ENCODE results near the gene TWF2. TPM values are rescaled to one million over a fixed set of nuclear protein-coding genes. Genes with fewer than 3 reads are reported as not detected.
A peak's percentile ranks its signal among the peaks of the same experiment; 100 is the strongest.

The TWF2 gene
- total and polyA plus RNA-seq, 2 of the 13 experiments (the other 11 are each of a cell fraction or from before 2014, with no cell fraction given), result 45.5 to 108 TPM

- no peaks in the 10 kb centered on the region for H3K9me3 ChIP-seq (ENCODE audit: low read length)
- peak within 1 kb of the TSS; percentile 88 for H3K9ac ChIP-seq (ENCODE audit: insufficient read depth, low read depth, low read length)
- peak within 1 kb of the TSS; percentile 57 for H3K27ac ChIP-seq (ENCODE audit: extremely low read length, insufficient read depth, low read length)
- POLR2A ChIA-PET, result interaction anchor here (0.8 to 4.3 kb wide), 6 partner anchors 9 to 43 kb away, joined by 3 to 24 read pairs (median 6); partner anchors contain the start of gene POC1A
- ATAC-seq (peak; percentile 91), DNase-seq (ENCODE audit: low spot score) (peak; percentile 82), FAIRE-seq (peak; percentile 49)
- 0 out of 5 replicates have a peak, but pooled peaks cover 0 to 5% of the 10 kb centered on the region in 2 experiments for H3K27me3 ChIP-seq (ENCODE audit: control insufficient read depth in 1 of 2, insufficient read depth in 2 of 2, low read length in 2 of 2)
- in situ Hi-C loops (cut with HindIII; ENCODE audit: extremely low pct_ligation_motif_present, low pct_unique_long_range_greater_than_20kb) (no loop called here), intact Hi-C loops (cut with micrococcal nuclease; ENCODE audit: unreplicated experiment) (loop anchor here (1.0 kb wide), 2 partner anchors 12 to 21 kb away; no protein-coding TSS in a partner anchor)
- peaks cover 11% of the 10 kb centered on the region for H3K79me2 ChIP-seq (ENCODE audit: insufficient read depth, low read length)
- peak within 1 kb of the TSS; percentile 1 for H2AFZ ChIP-seq (ENCODE audit: low read length)
- H3K36me3 ChIP-seq (replicated peaks in 1 of 2; ENCODE audit: control insufficient read depth in 1 of 2, insufficient read depth in 2 of 2, low read length in 2 of 2), result peaks cover 2 to 24% of the 10 kb centered on the region in 2 experiments
- BruUV-seq (replicated peaks), result TSS peak; percentile 73
- peak within 1 kb of the TSS; percentile 86 to 94 (median 90) for H3K4me3 ChIP-seq (replicated peaks in 1 of 3; ENCODE audit: insufficient read depth in 1 of 3, low read depth in 2 of 3, low read length in 3 of 3)
- CTCF ChIA-PET (ENCODE audit: low intra/inter-chr PET ratio, low total read pairs), result no interaction called here
- peaks cover 67% of the 10 kb centered on the region for H3K4me1 ChIP-seq (ENCODE audit: insufficient read depth, low read length)
- under 1% methylated on average over 16 of the region's 71 CpGs for WGBS (ENCODE audit: low lambda C conversion rate)
- peak within 1 kb of the TSS; percentile 90 for H3K4me2 ChIP-seq (ENCODE audit: low read depth, low read length)
- H4K20me1 ChIP-seq (ENCODE audit: insufficient read depth, low read length), result no peaks in the 10 kb centered on the region
- TF ChIP-seq MEIS1 (CRISPR knock-in tag; IDR thresholded peaks at IDR 0.05; ENCODE audit: borderline replicate concordance) (peak; percentile 74; the same call in 1 of the 2 replicates), BCLAF1 (IDR thresholded peaks at IDR 0.05) (no peak), FOXM1 (CRISPR knock-in tag; IDR thresholded peaks at IDR 0.05) (no peak), IRF9 (CRISPR knock-in tag; IDR thresholded peaks at IDR 0.05; ENCODE audit: borderline replicate concordance) (peak; percentile 60; the same call in 1 of the 2 replicates), THAP8 (CRISPR knock-in tag; IDR thresholded peaks at IDR 0.05; ENCODE audit: borderline replicate concordance) (peak; percentile 65; the same call in 1 of the 2 replicates), ZNF724P (CRISPR knock-in tag; IDR thresholded peaks at IDR 0.05; ENCODE audit: borderline replicate concordance) (0 out of 2 replicates have a peak, but pooled peaks have one; percentile 69), NR2C2 (CRISPR knock-in tag; IDR thresholded peaks at IDR 0.05; ENCODE audit: borderline replicate concordance) (peak; percentile 43; the same call in 1 of the 2 replicates), FOXK1 (CRISPR knock-in tag; IDR thresholded peaks at IDR 0.05; ENCODE audit: borderline replicate concordance, low read depth) (no peak), HNRNPLL (IDR thresholded peaks at IDR 0.05; ENCODE audit: low read depth, low read length, poor library complexity, severe bottlenecking) (peak; percentile 49), ZC3H4 (CRISPR knock-in tag; IDR thresholded peaks at IDR 0.05; ENCODE audit: borderline replicate concordance) (no peak), BCL3 (CRISPR knock-in tag; IDR thresholded peaks at IDR 0.05) (peak; percentile 98), ZNF350 (CRISPR knock-in tag; IDR thresholded peaks at IDR 0.05; ENCODE audit: borderline replicate concordance, low read depth) (no peak; the same call in 1 of the 2 replicates), HES4 (CRISPR knock-in tag; IDR thresholded peaks at IDR 0.05; ENCODE audit: borderline replicate concordance) (peak; percentile 74; the same call in 1 of the 2 replicates), KDM5B (CRISPR knock-in tag; IDR thresholded peaks at IDR 0.05; ENCODE audit: borderline replicate concordance) (peak; percentile 50; the same call in 1 of the 2 replicates)
Measured at GRCh38 chr3:52197842-52198625, 40.9 kb downstream of the TWF2 start, which contains the start of gene ALAS1. ALAS1 (plus strand) TSS chr3:52198160; CDS start chr3:52199242, 1,082 bp downstream.
